BLaER1 treated with 17β-estradiol and CSF1 and Interleukin-3, amounts not matched to agents 10 nM and 100 nM (cell line): ENCODE measurements around the gene CHID1.

ENCODE experiments used
- H3K27ac ChIP-seq, 11 experiments: shearing (Covaris generic); formaldehyde crosslinking; 2 replicates each; pipeline ENCODE4 v1.8.1; 2022
- H3K27me3 ChIP-seq, 11 experiments: shearing (Covaris generic); formaldehyde crosslinking; 2 replicates each; pipeline ENCODE4 v1.8.1; 2022
- H3K36me3 ChIP-seq, 11 experiments: shearing (Covaris generic); formaldehyde crosslinking; 2 replicates each; pipeline ENCODE4 v1.8.1; 2022
- H3K4me1 ChIP-seq, 10 experiments: shearing (Covaris generic); formaldehyde crosslinking; 2 replicates each; pipeline ENCODE4 v1.8.1; 2022
- H3K4me2 ChIP-seq, 11 experiments: shearing (Covaris generic); formaldehyde crosslinking; 2 replicates each; pipeline ENCODE4 v1.8.1; 2022
- H3K4me3 ChIP-seq, 10 experiments: shearing (Covaris generic); formaldehyde crosslinking; 2 replicates each; pipeline ENCODE4 v1.8.1; 2022
- H3K9ac ChIP-seq, 11 experiments: shearing (Covaris generic); formaldehyde crosslinking; 2 replicates each; pipeline ENCODE4 v1.8.1; 2022
- H3K9me3 ChIP-seq, 11 experiments: shearing (Covaris generic); formaldehyde crosslinking; replicated peaks in 1 of 11; 2 replicates each; pipeline ENCODE4 v1.8.1; 2022
- H4K20me1 ChIP-seq, 11 experiments: shearing (Covaris generic); formaldehyde crosslinking; 2 replicates each; pipeline ENCODE4 v1.8.1; 2022
- Cebpa-rat ChIP-seq, 11 experiments: shearing (Covaris generic); IDR thresholded peaks; 2 replicates each; pipeline ENCODE4 v1.8.1; 2022

Gene CHID1

GRCh38 chr11:921921-922678 is 11.5 kb upstream of the CHID1 start:
- no peaks in the 10 kb centered on the region for H3K27me3 ChIP-seq
- TF ChIP-seq Cebpa-rat (IDR thresholded peaks at IDR 0.05): no peak
- H4K20me1 ChIP-seq: peaks cover 0 to 9% (median 7%) of the 10 kb centered on the region in 11 experiments; a peak in 15 of 22 replicates
- peaks cover 8 to 21% (median 11%) of the 10 kb centered on the region in 10 experiments for H3K4me1 ChIP-seq
- H3K9ac ChIP-seq: no peak overlapping the region
- no peak overlapping the region for H3K27ac ChIP-seq
- H3K4me3 ChIP-seq: no peak overlapping the region
- no peaks in the 10 kb centered on the region for H3K9me3 ChIP-seq
- H3K4me2 ChIP-seq: no peak overlapping the region
- H3K36me3 ChIP-seq: peaks cover 0 to 3% (median 2%) of the 10 kb centered on the region in 11 experiments; a peak in 14 of 22 replicates

- Histone ChIP-seq H3K4me3 (no peak overlapping the region), H3K9ac (no peak overlapping the region), H4K20me1 (no peaks in the 10 kb centered on the region), H3K27me3 (no peaks in the 10 kb centered on the region), H3K4me1 (peaks cover 0 to 54% (median 10%) of the 10 kb centered on the region in 10 experiments; a peak in 13 of 20 replicates), H3K36me3 (no peaks in the 10 kb centered on the region), H3K27ac (no peak overlapping the region), H3K9me3 (no peaks in the 10 kb centered on the region), H3K4me2 (peak overlapping the region in 2 of 11 experiments; percentile 10 to 82; a peak in 4 of 22 replicates)
- no peak for TF ChIP-seq Cebpa-rat (IDR thresholded peaks at IDR 0.05)
Measured at GRCh38 chr11:917426-917825, 6.8 kb upstream of the CHID1 start.

DNA sequence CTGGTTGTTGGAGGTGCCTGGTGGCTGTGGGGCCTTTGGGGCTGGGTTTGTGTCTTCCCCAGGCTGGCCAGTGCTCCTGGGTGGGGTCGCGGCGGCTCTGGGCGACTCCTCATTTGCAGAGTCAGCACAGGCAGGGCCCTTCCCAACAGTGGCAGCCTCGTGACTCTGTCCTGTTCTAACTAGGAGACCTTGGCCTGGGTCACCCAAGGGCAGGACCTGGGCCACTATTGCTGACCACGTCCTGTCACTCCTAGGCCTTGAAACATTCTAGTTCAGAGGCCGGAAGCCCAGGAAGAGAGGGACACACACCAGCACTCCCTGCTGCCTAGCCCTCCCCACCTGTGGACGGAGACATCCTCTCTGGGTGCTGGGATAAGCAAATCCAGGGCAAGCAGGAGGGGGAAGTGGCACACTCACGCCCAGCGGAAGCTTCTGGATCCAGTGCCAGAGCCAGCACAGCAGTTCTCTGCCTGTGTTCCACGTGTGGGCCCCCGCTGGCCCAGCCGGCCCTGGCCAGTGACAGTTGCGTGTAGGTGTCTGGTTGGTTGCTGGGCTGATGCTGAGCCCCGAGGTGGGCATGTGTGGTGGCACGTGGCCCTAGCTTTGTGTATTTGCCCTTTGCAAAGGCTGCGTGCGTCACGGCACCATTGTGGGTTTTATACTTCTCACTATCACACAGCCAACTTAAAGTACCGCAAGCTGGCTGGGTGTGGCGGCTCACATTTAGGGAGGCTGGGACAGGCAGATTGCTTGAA is 4.3 kb upstream of the CHID1 start:
- Histone ChIP-seq H3K4me2 (peak overlapping the region in 3 of 11 experiments; percentile 67 to 82 (median 77); a peak in 6 of 22 replicates), H3K9ac (peak overlapping the region in 4 of 11 experiments; percentile 11 to 54 (median 34); a peak in 4 of 22 replicates), H3K27me3 (no peaks in the 10 kb centered on the region), H3K9me3 (no peaks in the 10 kb centered on the region), H4K20me1 (peaks cover 0 to 5% (median 0%) of the 10 kb centered on the region in 11 experiments; a peak in 7 of 22 replicates), H3K36me3 (no peaks in the 10 kb centered on the region), H3K4me1 (peaks cover 9 to 69% (median 25%) of the 10 kb centered on the region in 10 experiments), H3K4me3 (no peak overlapping the region), H3K27ac (peak overlapping the region in 3 of 11 experiments; percentile 49 to 58 (median 53); a peak in 6 of 22 replicates)
- no peak for TF ChIP-seq Cebpa-rat (IDR thresholded peaks at IDR 0.05)

DNA sequence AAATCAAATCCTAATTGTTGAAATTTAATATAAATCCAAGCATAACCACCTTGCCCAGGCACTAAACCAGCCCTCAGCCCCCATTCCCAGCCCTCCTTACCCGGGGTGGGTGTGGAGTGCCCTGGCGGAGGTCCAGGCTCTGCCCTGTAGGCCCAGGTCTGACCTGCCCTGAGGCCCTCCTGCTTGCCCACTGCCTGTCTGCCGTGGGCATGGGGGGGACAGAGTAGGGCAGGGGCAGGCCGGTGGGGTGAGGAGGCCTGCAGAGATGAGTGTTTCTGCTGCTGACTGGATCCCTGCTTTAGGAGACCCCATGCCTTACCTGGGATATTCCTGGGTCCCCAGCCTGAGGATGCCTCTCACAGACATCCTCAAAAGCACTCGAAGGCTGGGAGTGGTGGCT is 3.6 kb upstream of the CHID1 start:
- peak overlapping the region in 2 of 11 experiments; percentile 54; a peak in 2 of 22 replicates for H3K9ac ChIP-seq
- H4K20me1 ChIP-seq: peaks cover 0 to 11% (median 7%) of the 10 kb centered on the region in 11 experiments; a peak in 14 of 22 replicates
- peaks cover 0 to 3% (median under 1%) of the 10 kb centered on the region in 11 experiments; a peak in 4 of 22 replicates for H3K36me3 ChIP-seq
- H3K27me3 ChIP-seq: no peaks in the 10 kb centered on the region
- TF ChIP-seq Cebpa-rat (IDR thresholded peaks at IDR 0.05): no peak
- peak overlapping the region in 3 of 11 experiments; percentile 67 to 82 (median 77); a peak in 6 of 22 replicates for H3K4me2 ChIP-seq
- H3K9me3 ChIP-seq: no peaks in the 10 kb centered on the region
- peaks cover 17 to 76% (median 32%) of the 10 kb centered on the region in 10 experiments for H3K4me1 ChIP-seq
- peak overlapping the region in 3 of 11 experiments; percentile 49 to 58 (median 53); a peak in 5 of 22 replicates for H3K27ac ChIP-seq
- peak overlapping the region in 2 of 10 experiments; percentile 15 to 21; a peak in 1 of 20 replicates for H3K4me3 ChIP-seq

DNA sequence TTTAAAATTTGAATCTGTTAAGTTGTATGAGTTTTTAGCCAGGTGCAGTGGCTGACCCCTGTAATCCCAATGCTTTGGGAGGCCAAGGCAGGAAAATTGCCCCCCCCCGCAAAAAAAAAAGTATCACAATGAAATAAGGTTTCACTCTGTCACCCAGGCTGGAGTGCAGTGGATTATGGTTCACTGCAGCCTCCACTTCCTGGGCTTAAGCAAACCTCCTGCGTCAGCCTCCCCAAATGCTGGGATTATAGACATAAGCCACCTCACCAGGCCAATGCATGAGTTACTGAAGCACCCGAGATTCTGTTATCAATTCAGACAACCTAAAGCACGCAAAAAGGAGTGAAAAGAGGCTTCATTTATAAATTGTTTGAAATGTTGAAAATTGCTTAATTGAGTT is 2.4 kb upstream of the CHID1 start:
- peak overlapping the region in 2 of 11 experiments; percentile 13 to 82; a peak in 2 of 22 replicates for H3K4me2 ChIP-seq
- no peak overlapping the region for H3K27ac ChIP-seq
- H3K27me3 ChIP-seq: no peaks in the 10 kb centered on the region
- peaks cover 28 to 87% (median 40%) of the 10 kb centered on the region in 10 experiments for H3K4me1 ChIP-seq
- no peak overlapping the region for H3K9ac ChIP-seq
- no peak for TF ChIP-seq Cebpa-rat (IDR thresholded peaks at IDR 0.05)
- no peak overlapping the region for H3K4me3 ChIP-seq
- peaks cover 0 to 21% (median 15%) of the 10 kb centered on the region in 11 experiments; a peak in 17 of 22 replicates for H4K20me1 ChIP-seq
- peaks cover 0 to 14% (median 8%) of the 10 kb centered on the region in 11 experiments; a peak in 9 of 22 replicates for H3K36me3 ChIP-seq
- no peaks in the 10 kb centered on the region for H3K9me3 ChIP-seq

DNA sequence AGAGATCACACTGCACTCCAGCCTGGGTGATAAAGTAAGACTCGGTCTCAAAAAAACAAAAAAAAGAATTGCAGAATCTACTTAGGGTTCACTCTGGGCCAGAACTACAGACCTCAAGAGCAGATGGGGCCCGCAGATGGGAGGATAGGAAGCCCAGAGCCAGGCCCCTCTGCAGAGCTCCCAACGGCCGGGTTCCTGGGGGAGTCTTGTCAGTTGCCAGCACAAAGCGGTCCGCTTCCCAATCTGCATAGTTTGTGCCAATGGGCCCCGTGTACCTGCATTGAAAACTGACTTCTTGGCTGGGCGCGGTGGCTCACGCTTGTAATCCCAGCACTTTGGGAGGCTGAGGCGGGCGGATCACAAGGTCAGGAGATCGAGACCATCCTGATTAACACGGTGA is 1.7 kb upstream of the CHID1 start:
- peak overlapping the region in 9 of 11 experiments; percentile 92 to 97 (median 95); a peak in 8 of 22 replicates for H3K27ac ChIP-seq
- H3K4me3 ChIP-seq: no peak overlapping the region
- peaks cover 0 to 29% (median 22%) of the 10 kb centered on the region in 11 experiments; a peak in 19 of 22 replicates for H4K20me1 ChIP-seq
- H3K4me1 ChIP-seq: peaks cover 31 to 84% (median 44%) of the 10 kb centered on the region in 10 experiments
- peak overlapping the region in 5 of 11 experiments; percentile 93 to 98 (median 96); a peak in 2 of 22 replicates for H3K9ac ChIP-seq
- H3K27me3 ChIP-seq: no peaks in the 10 kb centered on the region
- no peak for TF ChIP-seq Cebpa-rat (IDR thresholded peaks at IDR 0.05)
- no peaks in the 10 kb centered on the region for H3K9me3 ChIP-seq
- peaks cover 0 to 22% (median 15%) of the 10 kb centered on the region in 11 experiments; a peak in 10 of 22 replicates for H3K36me3 ChIP-seq
- H3K4me2 ChIP-seq: peak overlapping the region in 10 of 11 experiments; percentile 88 to 98 (median 94); a peak in 16 of 22 replicates

DNA sequence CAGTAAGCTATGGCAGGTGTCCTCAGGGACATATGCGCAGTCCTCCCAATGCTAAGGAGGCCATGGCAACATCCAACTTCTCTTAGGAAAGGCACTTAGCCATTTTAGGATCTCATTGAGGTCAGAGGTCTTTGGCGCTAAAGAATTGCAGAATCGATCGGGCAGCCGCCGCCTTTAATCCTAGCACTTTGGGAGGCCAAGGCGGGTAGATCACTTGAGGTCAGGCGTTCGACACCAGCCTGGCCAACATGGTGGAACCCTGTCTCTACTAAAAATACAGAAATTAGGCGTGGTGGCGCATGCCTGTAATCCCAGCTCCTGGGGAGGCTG is 1.2 kb upstream of the CHID1 start:
- no peaks in the 10 kb centered on the region for H3K27me3 ChIP-seq
- peak overlapping the region; percentile 81 to 97 (median 91); a peak in 17 of 20 replicates for H3K4me3 ChIP-seq
- H3K36me3 ChIP-seq: peaks cover 0 to 26% (median 15%) of the 10 kb centered on the region in 11 experiments; a peak in 14 of 22 replicates
- no peak for TF ChIP-seq Cebpa-rat (IDR thresholded peaks at IDR 0.05)
- H3K4me1 ChIP-seq: peaks cover 28 to 80% (median 42%) of the 10 kb centered on the region in 10 experiments
- H3K9ac ChIP-seq: peak overlapping the region; percentile 90 to 98 (median 96); a peak in 21 of 22 replicates
- peak overlapping the region; percentile 86 to 98 (median 94) for H3K4me2 ChIP-seq
- H3K9me3 ChIP-seq: no peaks in the 10 kb centered on the region
- H4K20me1 ChIP-seq: peaks cover 0 to 33% (median 26%) of the 10 kb centered on the region in 11 experiments; a peak in 19 of 22 replicates
- peak overlapping the region; percentile 92 to 97 (median 95) for H3K27ac ChIP-seq

- H3K36me3 ChIP-seq: peaks cover 0 to 32% (median 20%) of the 10 kb centered on the region in 11 experiments; a peak in 16 of 22 replicates
- H3K4me1 ChIP-seq: peaks cover 26 to 74% (median 40%) of the 10 kb centered on the region in 10 experiments
- H3K9ac ChIP-seq: peak overlapping the region; percentile 90 to 98 (median 96)
- no peaks in the 10 kb centered on the region for H3K9me3 ChIP-seq
- TF ChIP-seq Cebpa-rat (IDR thresholded peaks at IDR 0.05): no peak
- H3K4me3 ChIP-seq: peak overlapping the region; percentile 81 to 97 (median 91)
- peak overlapping the region; percentile 92 to 97 (median 95) for H3K27ac ChIP-seq
- no peaks in the 10 kb centered on the region for H3K27me3 ChIP-seq
- H3K4me2 ChIP-seq: peak overlapping the region; percentile 86 to 98 (median 94)
- peaks cover 0 to 39% (median 32%) of the 10 kb centered on the region in 11 experiments; a peak in 19 of 22 replicates for H4K20me1 ChIP-seq
Measured at GRCh38 chr11:911031-911889, 650 bp upstream of the CHID1 start.
